ENCODE measurements around the gene VWA8. TPM values are rescaled to one million over a fixed set of nuclear protein-coding genes. Genes with fewer than 3 reads are reported as not detected.

The VWA8 gene
- total RNA-seq, 1 donor from 2014 or later, result 14.6 TPM

DNA sequence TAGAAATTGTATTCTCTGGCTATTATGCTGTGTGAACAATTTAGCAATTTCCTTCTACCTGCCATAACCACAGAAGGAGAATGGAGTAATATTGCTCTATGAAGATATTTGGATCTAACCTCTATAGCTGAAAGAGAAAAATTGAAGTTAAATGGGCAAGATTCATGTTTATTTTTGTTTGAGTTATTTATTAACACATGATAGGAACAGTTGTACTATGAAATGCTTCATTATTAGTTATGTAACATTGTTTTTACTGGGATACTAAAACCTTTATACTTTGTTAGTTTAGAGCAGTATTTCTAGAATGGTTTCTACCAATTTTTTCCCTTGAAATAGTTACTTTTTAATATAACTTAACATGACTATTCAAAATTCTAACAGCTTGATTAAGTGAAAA, 27.3 kb upstream of the VWA8 start:
- TF ChIP-seq, protein P1, sequence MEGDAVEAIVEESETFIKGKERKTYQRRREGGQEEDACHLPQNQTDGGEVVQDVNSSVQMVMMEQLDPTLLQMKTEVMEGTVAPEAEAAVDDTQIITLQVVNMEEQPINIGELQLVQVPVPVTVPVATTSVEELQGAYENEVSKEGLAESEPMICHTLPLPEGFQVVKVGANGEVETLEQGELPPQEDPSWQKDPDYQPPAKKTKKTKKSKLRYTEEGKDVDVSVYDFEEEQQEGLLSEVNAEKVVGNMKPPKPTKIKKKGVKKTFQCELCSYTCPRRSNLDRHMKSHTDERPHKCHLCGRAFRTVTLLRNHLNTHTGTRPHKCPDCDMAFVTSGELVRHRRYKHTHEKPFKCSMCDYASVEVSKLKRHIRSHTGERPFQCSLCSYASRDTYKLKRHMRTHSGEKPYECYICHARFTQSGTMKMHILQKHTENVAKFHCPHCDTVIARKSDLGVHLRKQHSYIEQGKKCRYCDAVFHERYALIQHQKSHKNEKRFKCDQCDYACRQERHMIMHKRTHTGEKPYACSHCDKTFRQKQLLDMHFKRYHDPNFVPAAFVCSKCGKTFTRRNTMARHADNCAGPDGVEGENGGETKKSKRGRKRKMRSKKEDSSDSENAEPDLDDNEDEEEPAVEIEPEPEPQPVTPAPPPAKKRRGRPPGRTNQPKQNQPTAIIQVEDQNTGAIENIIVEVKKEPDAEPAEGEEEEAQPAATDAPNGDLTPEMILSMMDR (IDR thresholded peaks at IDR 0.05; ENCODE audit: insufficient read depth, low read length, poor library complexity, severe bottlenecking), result no peak
- no peak overlapping the region for H3K4me3 ChIP-seq (ENCODE audit: low read depth, low read length)
- no peak for DNase-seq (ENCODE audit: low read depth)
- H3K27me3 ChIP-seq (ENCODE audit: control insufficient read depth, insufficient read depth, low read length), result no peaks in the 10 kb centered on the region
- no peaks in the 10 kb centered on the region for H3K36me3 ChIP-seq (ENCODE audit: control insufficient read depth, insufficient read depth, low read length)

DNA sequence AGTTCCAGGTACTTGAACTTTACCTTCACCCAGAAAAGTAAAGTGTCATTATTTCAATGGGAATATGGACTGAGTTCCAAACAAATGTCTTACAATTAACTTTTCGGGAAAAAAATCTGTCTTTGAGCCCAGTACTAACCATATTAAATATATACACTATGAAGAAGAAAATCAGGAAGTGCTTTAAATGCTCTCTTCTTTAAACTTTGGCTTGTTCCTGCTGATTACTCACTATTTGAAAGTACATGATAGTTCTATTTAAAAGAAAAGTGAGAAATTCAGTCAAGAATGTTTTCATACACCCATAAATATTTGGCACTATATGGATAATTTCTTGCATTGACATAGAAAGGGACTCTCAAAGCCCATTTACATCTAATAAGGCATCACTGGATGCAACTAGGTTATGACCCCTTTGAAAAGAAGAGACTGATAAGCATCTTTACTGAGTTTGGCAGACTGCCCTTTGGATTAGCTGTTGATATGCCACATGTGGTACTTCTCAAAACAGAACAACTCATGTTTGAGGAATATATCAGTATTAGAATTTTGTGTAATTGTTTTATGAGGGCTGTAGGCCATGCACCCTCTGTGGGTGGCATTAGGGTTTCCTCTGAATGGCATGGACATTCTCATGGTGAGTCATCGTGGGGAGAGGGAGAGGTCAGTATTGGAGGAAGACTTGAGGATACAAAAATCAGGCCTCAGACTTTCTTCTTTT, 25.0 kb upstream of the VWA8 start:
- no peaks in the 10 kb centered on the region for H3K36me3 ChIP-seq (ENCODE audit: control insufficient read depth, insufficient read depth, low read length)
- no peak for DNase-seq (ENCODE audit: low read depth)

DNA sequence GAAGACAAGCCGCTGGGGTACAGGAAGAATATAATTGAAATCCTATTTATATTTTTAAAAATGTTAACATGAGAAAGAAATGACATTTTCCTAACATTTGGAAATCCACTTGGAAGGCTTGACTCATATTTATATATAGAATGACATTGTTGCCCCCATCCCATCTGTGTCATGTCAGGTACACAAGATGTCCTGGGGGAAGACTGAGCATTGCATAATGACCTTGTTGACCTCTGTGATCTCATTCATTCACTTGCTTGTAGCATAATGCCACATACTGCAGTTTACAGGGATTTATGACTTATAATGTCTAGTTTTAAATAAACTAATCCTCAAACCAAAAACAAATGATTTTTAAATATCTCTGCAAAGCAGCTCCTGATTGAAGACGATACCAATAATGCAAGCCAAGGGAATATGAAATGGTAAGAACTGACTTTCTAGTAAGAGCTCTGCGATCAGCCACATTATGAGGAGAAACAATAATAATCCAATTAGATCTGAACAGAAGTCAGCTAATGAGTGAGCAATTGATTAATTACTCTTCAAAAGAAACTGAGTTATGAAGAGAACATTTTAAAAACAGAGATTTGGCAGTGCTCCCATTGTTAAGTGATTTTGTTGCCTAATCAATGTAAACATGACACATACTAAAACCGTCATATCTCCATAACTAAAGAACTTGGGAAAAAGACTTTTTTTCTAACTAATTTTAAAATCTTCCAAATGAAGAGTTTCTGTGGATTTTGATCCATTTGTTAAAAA, 21.2 kb upstream of the VWA8 start:
- H3K36me3 ChIP-seq (ENCODE audit: control insufficient read depth, insufficient read depth, low read length), result no peaks in the 10 kb centered on the region
- TF ChIP-seq, protein P1 (IDR thresholded peaks at IDR 0.05; ENCODE audit: insufficient read depth, low read length, poor library complexity, severe bottlenecking), result no peak
- H3K4me3 ChIP-seq (ENCODE audit: low read depth, low read length), result no peak overlapping the region
- H3K27me3 ChIP-seq (ENCODE audit: control insufficient read depth, insufficient read depth, low read length), result no peaks in the 10 kb centered on the region
- DNase-seq (ENCODE audit: low read depth), result no peak

More for the DNA sequence above, 25.0 kb upstream of the VWA8 start:
- Histone ChIP-seq H3K27me3 (ENCODE audit: control insufficient read depth, insufficient read depth, low read length) (no peaks in the 10 kb centered on the region), H3K4me3 (ENCODE audit: low read depth, low read length) (no peak overlapping the region)
- TF ChIP-seq, protein P1 (IDR thresholded peaks at IDR 0.05; ENCODE audit: insufficient read depth, low read length, poor library complexity, severe bottlenecking), result no peak

DNA sequence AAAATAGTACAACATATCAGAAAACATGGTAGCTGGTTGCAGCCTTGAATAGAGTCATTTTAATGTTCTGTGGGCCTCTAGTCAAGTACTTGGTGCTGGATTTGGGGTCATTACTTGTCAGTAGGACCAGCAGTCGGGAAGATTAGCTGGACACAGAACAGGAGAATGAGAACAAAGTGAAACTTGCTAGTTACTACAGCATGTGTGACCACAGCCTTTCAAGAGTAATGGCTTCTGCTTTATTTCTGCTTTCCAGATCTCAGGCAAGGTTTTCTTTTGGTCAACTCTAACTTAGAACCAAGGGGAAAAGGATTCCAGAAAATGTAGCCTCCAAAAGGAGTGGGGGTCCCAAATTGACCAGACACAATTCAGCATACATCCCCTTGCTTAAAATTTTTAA, 17.1 kb upstream of the VWA8 start:
- no peak for DNase-seq (ENCODE audit: low read depth)
- H3K27me3 ChIP-seq (ENCODE audit: control insufficient read depth, insufficient read depth, low read length), result no peaks in the 10 kb centered on the region
- H3K36me3 ChIP-seq (ENCODE audit: control insufficient read depth, insufficient read depth, low read length), result no peaks in the 10 kb centered on the region
- TF ChIP-seq, protein P1 (IDR thresholded peaks at IDR 0.05; ENCODE audit: insufficient read depth, low read length, poor library complexity, severe bottlenecking), result no peak
- H3K4me3 ChIP-seq (ENCODE audit: low read depth, low read length), result no peak overlapping the region

DNA sequence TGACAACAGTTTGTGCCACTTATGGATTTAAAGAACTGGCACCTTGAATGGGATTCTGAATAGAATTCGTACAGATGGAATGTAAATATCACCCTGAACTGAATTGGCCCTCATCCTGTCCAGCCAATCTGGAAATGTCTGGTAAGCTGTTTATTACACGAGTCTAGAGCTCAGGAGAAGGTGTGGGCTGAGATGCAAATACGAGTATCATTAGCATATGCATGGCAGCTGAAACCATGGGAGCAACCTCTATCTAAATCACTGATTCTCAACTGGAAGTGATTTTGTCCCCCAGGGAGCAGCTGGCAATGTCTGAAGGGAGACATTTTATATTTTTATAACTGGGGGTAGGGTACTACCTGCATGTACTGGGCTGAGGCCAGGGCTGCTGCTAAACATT, 15.6 kb upstream of the VWA8 start:
- no peaks in the 10 kb centered on the region for H3K27me3 ChIP-seq (ENCODE audit: control insufficient read depth, insufficient read depth, low read length)
- TF ChIP-seq, protein P1 (IDR thresholded peaks at IDR 0.05; ENCODE audit: insufficient read depth, low read length, poor library complexity, severe bottlenecking), result no peak
- no peaks in the 10 kb centered on the region for H3K36me3 ChIP-seq (ENCODE audit: control insufficient read depth, insufficient read depth, low read length)
- no peak overlapping the region for H3K4me3 ChIP-seq (ENCODE audit: low read depth, low read length)
- DNase-seq (ENCODE audit: low read depth), result no peak
